Measurements from ENCODE around the gene KCNH4.

GRCh38 chr17:42202696-42203095 lies 21.8 kb upstream of the KCNH4 start:
- TF ChIP-seq CTCF (IDR thresholded peaks at IDR 0.05), result no peak
- no peak for TF ChIP-seq POLR2A (IDR thresholded peaks at IDR 0.05)
- no peak for TF ChIP-seq EP300 (IDR thresholded peaks at IDR 0.05)

All from ovary (tissue), 3 donors.